WI38 (cell line): ENCODE results near the gene MMP20.

Experiments used
- H3K4me3 ChIP-seq: 2 replicates; pipeline ENCODE4 v1.5.1; 2011; ENCODE audit warnings: low read depth, mild to moderate bottlenecking, control low read depth, low read length
- CTCF ChIP-seq: IDR thresholded peaks from 2 replicates; pipeline ENCODE4 v1.5.1; 2012; ENCODE audit warnings: low read depth, mild to moderate bottlenecking, control low read depth, low read length

MMP20 gene

DNA sequence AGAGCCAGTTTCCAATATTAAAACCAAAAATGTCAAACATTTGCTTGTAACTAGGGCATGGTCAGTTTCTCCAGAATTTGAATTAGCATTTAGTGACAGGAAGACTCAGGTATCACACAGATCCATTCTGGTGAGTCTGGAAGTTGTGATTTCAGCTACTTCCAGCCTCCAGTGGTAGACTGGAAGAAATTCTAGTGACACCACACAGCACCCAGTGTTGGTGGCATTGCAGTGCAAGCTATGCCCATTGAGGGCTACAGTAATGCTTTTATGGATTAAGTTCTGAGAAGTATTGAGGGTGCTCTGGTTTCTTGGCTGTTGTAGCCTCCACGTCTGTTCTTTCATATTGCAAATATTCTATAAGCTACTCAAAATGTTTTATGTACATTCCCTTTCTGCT is 31.4 kb upstream of the MMP20 start:
- no peak for TF ChIP-seq CTCF

DNA sequence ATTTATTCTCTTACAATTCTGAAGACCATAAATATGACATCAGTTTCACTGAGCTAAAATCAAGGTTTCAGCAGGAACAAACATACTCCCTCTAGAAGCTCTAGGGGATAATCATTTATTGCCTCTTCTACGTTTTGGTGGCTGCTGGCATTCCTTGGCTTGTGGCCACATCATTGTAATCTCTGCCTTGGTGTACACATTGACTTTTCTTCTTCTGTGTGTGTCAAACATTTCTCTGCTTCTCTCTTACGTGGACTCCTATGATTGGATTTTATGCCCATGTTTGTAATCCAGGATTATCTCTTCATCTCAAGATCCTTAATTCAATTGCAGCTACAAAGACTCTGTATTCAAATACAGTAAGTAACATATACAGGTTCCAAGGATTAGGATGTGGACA is 30.4 kb upstream of the MMP20 start:
- H3K4me3 ChIP-seq, result no peak overlapping the region

More for the DNA sequence above, 31.4 kb upstream of the MMP20 start:
- H3K4me3 ChIP-seq, result no peak overlapping the region

DNA sequence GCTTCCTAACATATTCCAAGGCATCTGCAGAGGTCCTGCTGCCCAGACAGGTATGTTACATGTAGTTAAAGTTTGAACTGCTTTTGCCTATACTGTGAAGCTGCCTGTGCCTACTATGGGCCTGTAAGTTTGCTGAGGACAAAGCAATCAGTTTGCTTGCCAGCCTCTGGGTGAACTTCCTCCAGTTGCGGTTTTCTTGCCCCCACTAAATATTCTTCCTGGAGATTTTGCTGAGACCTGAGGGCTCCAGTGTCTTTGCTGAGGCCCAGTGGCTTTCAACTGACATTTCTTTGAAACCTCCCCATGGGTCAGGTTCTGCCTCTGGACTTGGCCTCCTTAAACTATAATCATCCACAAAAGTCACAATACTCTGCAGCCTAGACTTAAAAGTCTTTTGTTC is 29.6 kb upstream of the MMP20 start:
- TF ChIP-seq CTCF, result no peak
- no peak overlapping the region for H3K4me3 ChIP-seq

More for the DNA sequence above, 30.4 kb upstream of the MMP20 start:
- no peak for TF ChIP-seq CTCF

- no peak overlapping the region for H3K4me3 ChIP-seq
- no peak for TF ChIP-seq CTCF
Observed at GRCh38 chr11:102653744-102654291, 28.7 kb upstream of the MMP20 start.

DNA sequence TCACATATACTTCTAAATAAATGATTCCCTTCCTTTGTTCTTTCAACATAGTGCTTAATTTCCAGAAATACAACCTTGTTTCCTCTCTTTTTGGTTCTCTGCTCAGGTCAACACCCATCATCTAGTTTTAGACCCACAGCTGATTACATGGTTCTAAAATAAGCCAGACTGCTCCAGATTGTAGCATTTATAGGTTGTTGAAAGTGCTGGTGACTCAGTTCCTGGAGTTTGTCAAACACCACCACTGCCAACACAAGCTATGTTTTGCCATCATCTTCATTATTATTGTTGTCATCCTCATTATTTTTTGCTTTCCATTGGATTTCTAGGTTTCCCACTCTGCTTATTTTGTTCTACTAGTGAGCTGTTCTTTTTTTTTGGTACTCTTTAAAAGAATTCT is 22.3 kb upstream of the MMP20 start:
- no peak for TF ChIP-seq CTCF
- no peak overlapping the region for H3K4me3 ChIP-seq

- no peak for TF ChIP-seq CTCF
- H3K4me3 ChIP-seq, result no peak overlapping the region
Observed at GRCh38 chr11:102643941-102644340, 18.8 kb upstream of the MMP20 start.

GRCh38 chr11:102640946-102641345 is 15.8 kb upstream of the MMP20 start:
- TF ChIP-seq CTCF, result no peak
- H3K4me3 ChIP-seq, result no peak overlapping the region
